Stimulated activated CD4-positive, alpha-beta T cell treated with anti-CD3 and anti-CD28 coated beads, TNF-alpha, amount 100 ng/mL, for 24 hours (primary cell): ENCODE measurements around the gene KCNJ18.
"Not testable (repeated sequence)": the region's sequence is repeated elsewhere in the genome, so short reads cannot be mapped to it uniquely, and the experiment has no call there.

Source experiments
- DNase-seq, 3 experiments: peaks; one replicate each; pipeline ENCODE4 v3.0.0-alpha.2; 2020; ENCODE audit warnings: low read depth in 3 of 3

The KCNJ18 gene

DNA sequence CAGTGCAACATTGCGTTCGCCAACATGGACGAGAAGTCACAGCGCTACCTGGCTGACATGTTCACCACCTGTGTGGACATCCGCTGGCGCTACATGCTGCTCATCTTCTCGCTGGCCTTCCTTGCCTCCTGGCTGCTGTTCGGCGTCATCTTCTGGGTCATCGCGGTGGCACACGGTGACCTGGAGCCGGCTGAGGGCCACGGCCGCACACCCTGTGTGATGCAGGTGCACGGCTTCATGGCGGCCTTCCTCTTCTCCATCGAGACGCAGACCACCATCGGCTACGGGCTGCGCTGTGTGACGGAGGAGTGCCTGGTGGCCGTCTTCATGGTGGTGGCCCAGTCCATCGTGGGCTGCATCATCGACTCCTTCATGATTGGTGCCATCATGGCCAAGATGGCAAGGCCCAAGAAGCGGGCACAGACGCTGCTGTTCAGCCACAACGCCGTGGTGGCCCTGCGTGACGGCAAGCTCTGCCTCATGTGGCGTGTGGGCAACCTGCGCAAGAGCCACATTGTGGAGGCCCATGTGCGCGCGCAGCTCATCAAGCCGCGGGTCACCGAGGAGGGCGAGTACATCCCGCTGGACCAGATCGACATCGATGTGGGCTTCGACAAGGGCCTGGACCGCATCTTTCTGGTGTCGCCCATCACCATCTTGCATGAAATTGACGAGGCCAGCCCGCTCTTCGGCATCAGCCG, 10.8 kb downstream of the KCNJ18 start:
- not testable (repeated sequence) for DNase-seq

DNA sequence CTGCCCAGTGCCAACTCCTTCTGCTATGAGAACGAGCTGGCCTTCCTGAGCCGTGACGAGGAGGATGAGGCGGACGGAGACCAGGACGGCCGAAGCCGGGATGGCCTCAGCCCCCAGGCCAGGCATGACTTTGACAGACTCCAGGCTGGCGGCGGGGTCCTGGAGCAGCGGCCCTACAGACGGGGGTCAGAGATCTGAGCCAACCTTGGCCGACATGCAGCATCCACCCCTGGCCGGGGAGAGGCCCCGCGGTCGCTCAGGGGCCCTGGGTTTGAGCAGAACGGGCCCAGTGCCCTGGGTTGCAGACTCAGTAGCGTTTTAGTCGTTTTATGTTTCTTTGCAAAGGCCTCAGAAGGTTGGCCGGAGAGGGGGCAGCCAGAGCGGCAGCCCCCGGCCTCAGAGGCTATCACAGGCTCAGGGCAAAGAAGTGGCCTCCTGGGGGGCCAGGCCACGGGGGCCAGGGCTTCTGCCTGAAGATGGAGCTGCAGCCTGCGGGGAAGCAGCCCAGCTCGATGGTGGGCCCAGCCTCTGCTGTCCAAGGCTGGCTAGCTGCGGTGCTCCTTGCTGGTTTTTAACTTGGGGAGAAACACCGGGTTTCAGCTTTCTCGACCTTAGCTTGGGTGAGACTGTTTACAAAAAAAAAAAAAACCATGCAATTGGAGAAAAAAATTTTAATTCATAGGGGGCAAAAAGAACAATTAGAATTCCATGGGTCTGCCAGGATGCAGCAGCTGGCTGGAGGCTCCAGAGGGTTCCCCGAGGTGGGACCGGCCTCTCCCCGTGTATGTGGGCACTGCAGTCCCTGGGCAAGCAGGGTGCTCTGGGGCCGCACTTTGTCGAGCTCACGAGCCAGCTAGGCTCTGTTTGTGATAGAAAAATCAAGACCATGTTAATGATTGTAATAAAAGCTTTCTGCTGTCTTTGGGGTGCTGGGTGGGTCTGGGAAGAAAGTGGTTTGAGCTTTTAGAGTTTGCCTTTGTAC, 11.9 kb downstream of the KCNJ18 start:
- DNase-seq = not testable (repeated sequence)

DNA sequence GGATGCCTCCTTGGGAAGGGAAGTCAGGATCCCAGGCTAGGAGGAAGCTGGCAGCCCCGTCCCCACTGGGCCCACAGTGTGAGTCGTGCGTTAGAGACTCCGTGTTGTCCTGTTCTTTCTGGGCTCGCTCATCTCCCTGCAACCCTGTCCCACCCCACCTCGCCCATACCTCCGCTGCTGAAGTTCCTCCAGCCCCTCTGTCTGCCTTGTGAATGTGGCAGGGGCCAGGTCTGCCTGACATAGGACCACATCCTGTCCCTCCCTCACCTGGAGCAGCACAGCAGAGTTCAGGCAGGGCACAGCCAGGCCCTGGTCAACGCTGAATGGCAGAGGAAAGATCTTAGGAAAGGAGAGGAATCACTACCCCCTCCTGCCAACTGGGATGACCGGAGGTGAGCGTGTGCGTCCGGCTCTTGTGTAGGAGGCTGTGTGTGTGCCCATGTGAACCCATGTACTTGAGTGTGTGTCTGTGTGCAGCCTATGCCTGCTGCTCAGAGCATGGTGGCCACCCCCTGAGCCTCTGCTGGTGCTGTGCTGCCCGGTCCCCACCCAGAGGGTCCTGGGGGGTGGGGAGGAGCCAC, 12.8 kb downstream of the KCNJ18 start:
- DNase-seq = no peak

DNA sequence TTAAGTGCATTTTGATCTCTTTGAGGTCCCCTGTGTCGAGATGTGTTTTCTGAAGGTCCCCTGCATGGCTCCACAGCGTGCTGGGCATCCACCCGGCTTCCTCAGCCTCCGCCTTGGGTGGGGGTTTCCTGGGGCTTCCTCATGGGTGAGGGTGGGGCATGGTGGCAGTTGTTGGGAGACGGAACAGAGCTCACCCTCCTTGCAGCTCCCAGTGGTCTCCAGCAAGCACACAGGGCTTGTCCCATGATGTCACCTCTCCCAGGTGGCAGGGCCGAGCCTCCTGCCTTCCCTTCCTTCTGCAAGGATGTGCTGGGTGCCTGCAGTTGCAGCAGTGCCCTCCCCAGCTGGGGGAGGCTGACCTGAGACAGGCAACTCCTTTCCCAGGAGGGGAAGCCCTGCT, 13.4 kb downstream of the KCNJ18 start:
- DNase-seq = not testable (repeated sequence)

DNA sequence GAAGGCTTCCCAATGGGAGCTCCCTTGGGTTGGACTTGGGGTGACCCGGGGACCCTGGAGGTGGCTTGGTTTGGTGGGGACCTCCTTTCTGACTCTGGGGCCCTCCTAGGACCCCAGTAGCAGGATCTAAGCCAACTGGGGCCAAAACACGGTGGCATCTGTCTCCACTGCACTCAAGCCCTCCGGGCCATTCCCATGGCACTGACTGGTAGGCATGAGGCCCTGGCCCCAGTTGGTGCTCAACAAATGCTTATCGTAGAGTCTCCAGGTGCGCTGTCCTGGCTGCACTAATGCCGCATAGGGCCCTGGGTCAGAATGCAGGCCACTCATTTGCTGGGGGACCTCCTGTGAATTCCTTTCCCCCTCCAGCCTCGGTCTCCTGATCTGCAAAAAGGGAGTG, 14.2 kb downstream of the KCNJ18 start:
- DNase-seq = not testable (repeated sequence)

DNA sequence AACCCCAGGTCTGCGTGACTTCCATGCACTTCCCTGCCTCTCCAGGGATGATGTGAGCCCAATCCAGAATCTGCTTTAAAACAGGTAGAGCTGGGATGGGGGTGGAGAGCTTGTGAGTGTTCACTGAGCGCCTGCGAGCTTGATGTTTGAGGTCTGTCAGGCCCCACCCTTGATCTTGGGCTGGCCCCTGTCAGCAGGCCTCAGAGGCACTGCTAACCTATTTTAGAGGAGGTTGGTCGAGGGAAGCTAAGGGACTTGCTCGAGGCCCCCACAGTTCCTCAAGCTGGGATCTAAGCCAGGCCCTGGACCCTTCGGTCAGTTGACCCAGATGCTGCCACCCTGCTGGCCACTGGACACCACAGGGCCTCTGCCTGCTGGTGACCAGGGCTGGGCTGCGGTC, 14.8 kb downstream of the KCNJ18 start:
- DNase-seq = not testable (repeated sequence)

DNA sequence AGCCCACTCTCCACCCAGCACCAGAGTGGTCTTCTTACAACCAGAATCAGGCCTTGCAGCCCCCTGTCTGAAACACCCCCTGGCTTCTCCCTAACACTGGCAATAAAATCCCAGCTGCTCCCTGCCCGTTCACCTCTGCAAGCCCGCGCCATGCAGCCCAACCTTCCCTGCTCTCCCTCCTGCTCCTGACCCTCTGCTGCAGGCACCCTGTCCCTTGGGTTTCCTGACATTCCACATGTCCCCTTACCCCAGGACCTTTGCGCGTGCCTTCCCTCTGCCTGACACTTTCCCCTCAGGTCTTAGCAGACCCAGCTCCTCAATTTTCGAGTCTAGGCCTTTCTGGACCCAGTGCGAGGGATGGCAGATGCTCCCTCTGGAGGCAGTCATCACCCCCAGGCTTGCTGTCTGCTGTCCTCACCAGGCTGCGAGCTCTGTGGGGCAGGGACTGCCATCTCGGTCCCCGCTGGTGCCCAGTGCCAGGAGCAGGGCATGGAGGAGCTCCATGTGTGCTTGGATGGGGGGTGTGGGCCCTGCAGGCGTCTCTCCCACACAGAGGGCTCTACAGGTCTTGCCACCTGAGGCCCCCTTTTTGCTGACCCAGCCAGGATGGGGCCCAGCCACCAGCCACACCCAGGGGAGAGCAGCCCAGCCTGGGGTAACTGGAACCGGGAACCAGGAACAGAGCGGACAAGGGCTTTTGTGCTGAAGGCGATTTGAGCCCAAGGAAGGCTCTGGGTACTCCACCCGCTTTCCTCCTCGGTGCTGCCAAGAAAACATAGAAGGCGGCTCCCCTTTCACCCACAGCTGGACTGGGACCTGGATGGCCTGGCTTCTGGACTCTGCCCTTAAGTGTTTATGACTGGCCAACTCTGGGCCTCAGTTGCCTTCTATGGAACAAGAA, 15.6 kb downstream of the KCNJ18 start:
- not testable (repeated sequence) for DNase-seq

DNA sequence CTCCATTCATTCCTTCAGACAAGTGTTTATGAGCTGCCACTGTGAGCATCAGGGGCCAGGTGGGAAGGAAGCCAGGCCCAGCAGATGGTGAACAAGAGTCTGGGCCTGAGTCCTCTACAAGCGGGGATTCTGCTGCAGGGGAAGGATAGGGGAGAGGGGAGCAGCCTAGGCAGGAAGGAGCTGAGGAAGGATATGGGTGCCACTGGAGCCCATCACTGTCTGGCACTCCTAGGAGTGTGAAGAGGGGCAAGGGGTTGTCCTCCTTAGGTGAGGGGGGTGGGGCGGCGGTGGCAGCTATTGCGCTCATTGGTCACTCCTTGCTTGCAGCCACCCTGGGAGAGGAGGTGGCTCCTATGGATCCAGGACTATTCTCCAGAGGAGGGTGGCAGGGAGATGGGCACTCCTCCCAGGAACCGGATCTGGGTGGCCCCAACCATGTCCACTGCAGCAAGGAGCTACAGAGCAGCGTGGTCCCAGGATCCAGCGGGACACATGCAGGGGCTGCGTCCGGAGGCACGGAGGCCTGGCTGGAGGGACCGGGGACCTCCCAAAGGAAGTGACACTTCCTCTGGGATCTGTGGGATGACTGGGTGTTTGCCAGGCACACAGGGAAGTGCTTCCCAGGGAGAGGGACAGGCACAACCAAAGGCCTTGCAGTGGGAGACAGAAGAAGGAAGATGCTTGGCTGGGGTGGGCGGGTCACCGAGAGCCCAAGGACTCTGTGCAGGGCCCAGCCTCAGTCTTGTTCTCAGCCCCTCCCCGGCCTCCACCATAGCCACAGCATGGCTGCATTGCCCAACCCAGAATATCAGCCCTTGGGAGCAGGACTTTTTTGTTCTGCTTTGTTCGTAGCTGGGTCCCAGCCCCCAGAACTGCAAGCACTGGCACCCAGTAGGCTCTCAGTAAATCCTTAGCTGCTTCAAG, 16.6 kb downstream of the KCNJ18 start:
- DNase-seq = not testable (repeated sequence)

DNA sequence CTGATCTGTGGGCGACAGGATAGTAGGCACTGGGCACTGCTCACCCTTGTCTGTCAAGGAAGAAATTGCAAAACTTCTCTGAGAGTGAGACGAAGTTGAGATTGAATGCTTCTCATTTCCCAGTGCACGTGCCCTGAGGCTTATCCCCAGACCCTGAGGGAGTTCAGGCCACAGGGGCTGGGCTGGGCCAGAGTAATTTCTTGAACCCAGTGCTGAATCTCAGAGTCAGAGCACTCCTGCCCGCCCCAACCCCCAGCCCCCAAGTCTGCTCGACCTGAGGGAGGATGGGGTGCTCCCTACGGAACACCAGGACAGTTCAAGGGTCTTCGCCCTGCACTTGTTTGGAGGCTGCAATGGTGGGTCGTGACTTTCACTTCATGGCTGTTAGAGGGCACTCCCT, 17.7 kb downstream of the KCNJ18 start:
- not testable (repeated sequence) for DNase-seq

DNA sequence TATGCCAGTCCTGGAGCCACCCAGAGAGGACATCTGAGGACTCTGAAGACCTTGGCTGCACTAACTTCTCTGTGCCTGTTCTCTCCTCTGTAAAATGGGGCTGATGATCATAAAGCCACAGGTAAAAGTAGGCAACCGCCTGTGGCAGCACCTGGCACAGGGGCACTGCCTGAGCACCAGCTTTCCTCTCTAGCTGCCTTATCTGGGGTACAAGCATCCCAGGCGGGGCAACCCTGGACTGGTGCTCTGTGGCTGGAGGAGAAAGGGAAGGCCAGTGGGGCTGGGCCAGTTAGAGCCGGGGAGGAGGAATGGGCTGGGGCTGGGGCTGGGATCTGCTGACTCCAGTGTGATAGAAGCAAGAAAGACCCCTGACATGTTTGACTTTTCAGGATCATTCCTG, 18.2 kb downstream of the KCNJ18 start:
- not testable (repeated sequence) for DNase-seq

DNA sequence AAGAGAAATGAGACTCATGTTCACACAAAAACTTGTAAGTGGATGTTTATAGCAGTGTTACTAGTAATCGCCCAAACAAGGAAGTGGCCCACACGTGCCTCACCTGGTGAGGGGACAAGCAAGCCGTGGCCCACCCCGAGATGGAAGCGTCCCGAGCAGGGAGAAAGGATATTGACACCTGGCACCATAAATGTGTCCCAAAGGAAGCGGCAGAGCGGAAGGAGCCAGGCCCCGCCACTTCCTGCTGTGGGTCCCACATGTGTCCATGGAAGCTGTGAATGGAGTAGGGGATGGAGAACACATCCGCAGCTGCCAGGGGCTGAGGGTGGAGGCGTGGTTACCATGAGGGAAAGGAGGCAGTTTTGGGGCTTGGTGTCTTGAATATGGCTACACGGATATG, 18.9 kb downstream of the KCNJ18 start:
- DNase-seq = no peak

DNA sequence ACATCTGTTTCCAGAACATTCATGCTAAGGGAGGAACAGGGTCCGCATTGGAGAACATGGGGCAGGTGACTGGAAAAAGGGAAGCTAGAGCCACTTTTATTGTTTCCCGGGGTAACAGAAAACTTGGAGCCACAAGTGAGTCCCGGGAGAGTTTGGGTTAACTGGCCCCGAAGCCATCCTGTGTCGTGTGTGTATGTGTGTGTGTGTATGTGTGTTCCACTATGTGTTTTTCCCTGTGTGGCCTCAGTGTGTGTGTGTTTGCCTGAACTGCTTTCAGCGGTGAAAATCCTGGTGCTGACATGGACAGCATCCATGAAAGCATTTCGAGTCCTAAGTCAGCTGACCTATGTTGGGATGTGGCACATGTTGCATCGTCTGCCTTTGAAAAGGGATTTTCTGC, 20.7 kb downstream of the KCNJ18 start:
- DNase-seq = not testable (repeated sequence)

DNA sequence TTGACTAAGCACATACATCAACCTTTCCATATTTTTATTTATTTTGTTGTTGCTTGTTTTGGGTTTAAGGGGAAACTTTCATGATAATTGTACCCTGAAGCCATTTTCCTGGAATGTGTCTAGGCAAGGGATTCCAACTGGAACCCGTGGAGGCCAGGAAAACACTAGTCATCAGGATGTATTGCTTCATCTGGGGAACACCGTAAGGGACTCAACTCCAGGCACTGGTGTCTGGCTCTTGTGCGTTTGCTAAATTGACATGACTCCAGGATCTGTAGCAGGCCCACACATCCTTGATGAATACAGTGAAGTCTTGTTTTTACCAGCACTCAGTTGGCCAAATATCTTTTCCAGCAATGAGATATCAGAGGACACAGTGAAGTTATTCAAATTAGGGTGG, 21.3 kb downstream of the KCNJ18 start:
- not testable (repeated sequence) for DNase-seq

DNA sequence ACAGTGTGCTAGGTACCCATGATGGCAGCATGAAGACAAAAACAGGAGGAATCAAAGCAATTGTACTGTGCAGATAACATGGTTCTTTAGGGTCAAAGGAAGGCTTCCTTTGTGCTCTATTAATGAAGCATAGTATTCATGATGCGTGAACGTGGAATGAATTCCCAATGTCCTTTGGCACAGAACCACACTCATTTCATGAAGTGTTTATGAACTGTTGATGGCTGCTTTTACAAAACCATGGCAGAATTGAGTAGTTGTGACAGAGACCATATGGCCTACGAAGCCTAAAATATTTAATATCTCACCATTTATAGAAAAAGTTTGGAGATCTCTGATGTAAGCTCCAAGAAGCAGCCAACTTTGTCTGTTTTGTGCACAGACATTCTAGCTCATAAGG, 22.4 kb downstream of the KCNJ18 start:
- not testable (repeated sequence) for DNase-seq

DNA sequence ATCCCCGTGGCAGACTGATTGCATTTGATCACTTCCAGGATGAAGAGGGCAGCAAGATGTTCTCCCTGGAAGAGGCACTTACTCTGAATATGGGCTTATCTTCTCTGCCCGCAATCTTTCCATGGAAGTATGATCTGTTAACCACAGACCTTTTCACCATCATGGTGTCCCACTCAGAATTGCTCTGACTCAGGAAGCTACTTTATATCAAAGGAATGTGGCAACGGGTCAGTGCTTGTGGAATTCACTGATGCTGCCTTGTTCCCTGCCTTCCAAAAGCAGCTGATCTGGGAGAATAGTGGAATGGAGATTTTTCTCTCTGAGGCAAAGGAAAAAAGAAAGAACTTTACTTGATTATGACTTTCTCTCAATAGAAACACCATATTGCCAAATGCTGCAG, 23.6 kb downstream of the KCNJ18 start:
- not testable (repeated sequence) for DNase-seq

DNA sequence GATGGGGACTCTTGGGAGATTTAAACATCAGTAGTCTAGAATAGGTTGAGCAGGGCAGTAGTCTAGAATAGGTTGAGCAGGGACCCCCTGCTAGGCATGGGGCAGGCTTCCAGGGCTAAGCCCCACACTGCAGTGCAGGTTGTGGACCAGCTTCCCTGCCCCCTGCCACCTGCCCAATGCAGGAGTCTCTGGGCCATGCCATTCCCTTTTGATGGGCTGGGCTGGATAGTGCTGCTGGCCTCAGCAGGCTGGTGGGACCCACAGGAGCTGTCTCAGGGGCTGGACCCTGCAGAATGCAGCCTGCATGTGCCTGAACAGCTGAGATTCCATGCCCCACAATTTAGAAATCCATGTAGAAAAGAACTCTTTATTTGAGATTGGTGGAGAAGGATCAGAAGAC, 26.6 kb downstream of the KCNJ18 start:
- not testable (repeated sequence) for DNase-seq

DNA sequence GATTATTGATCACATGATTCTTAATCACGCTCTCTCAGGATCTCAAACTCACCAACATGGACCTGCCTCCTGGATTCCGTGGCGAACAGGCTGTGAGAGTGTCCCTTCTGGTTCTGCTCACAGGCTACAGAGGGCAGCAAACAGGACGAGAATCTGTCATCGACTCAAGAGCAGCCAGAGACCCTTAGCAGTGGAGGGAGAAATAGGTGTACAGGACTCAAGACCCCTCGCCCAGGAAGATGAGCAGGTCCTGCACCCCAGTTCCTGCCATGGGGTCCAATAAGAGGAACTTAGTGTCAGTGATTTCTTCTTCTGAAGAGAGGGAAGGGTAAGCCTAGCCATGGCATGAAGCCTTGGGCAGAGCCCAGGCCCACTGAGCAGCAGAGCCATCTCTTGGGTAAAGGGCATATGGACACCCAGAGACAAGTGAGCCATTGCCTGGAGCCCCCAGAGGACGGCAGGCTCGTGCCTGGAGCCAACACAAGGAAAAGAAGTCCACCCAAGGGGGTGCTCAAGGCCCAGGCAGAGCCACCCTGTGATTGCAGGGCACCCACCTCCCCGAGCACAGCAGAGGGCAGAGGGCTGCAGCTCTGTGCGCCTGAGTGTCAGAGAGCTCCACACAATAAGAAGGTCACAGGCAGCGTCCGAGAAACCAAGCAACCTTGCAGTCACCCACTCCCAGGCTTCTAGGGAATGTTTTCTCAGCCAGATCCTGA, 27.3 kb downstream of the KCNJ18 start:
- not testable (repeated sequence) for DNase-seq

DNA sequence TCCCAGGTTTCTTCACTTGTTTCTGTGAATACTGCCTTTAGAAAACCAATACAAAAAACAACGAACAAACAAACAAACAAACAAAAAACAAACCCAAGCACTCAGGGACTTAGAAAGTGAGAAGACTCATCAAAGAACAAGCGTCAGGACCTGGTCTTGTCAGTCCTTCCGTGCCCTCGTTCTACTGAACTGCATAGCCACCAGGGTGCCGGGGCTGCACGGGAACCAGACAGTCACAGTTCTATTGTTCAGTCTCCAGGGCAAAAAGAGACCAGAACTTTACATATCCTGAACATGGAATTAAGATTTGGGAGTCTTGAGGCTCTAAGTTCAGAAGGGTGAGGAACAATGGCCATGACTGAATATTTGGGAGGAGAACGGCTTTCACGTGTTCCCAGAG, 28.2 kb downstream of the KCNJ18 start:
- DNase-seq = not testable (repeated sequence)

DNA sequence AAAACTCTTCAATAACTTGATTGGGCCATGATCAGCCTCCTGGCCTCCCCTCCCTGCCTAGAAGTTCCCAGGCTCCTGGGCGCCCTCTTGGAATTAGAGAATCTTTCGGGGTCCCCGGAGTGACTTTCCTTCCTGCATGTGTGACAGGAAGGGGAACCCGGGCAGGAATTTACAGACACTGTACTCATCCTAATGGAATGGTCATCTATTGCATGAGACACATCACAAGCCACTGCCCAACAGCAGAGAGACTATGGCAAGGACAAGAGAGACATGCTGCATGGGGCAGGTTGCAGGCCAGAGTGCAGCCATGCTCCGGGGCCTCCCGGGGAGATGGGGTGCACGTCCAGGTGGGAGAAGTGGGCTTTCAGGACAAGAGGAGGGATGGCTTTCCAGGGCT, 29.9 kb downstream of the KCNJ18 start:
- not testable (repeated sequence) for DNase-seq
